A172 (cell line): Measurements from ENCODE around the gene SERBP1. TPM values are rescaled to one million over a fixed set of nuclear protein-coding genes. Genes with fewer than 3 reads are reported as not detected.
"Not testable (repeated sequence)": the region's sequence is repeated elsewhere in the genome, so short reads cannot be mapped to it uniquely, and the experiment has no call there.

ENCODE experiments used
- DNase-seq: peaks from one replicate; pipeline ENCODE4 v3.0.0-alpha.2; 2015; ENCODE audit warnings: low spot score
- total RNA-seq: library from RNA; depleted of rRNA; stranded (reverse); fragments of >200 nt; shearing (Covaris generic); gene quantifications from 2 replicates; pipeline ENCODE4 v1.2.3, GENCODE V29; 2014; rRNA removed

The SERBP1 gene
- total RNA-seq = 269 and 369 TPM in 2 replicates

DNA sequence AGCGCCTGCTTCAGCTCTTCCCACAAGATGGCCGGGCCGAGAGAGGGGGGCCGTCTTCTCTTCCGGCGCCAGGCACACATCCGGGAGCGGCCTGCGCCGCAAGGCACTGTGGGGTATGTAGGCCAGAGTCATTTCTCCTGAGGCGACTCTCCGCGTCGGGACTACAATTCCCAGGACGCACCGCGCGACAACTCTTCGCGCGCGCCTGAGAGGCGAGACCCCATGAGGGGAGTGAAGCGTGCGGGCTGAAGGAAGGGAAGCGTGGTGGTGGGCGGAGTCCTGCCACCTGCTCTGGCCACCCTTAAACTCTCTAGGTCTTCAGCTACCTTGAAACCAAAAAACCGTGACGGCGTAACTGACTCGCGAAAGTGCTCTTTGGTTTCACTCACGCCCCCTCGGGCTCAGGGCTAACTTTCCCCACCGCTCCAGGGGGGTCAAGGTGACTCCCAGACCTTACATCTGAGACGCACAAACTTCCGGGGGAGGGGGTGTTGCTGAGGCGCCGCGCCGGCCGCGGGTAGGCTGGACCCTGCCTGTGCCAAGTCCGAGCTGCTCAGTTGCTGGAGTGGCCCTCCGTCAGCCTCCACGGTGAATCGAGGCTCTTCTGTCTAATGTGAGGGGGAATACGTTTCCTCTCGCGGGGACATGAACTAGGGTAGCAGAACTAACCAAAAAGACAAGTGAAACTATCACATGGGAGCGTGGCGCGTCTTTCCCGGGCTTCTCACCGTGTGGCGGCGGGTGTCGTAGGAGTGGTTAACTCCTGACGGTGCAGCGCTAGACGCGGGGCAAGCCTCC is at the start of gene SERBP1:
Gene SERBP1, minus strand, starts transcription at position 45 of the 798 bp plus-strand sequence. CDS start 102 bp downstream, outside the sequence.
- peak; percentile 93 for DNase-seq

DNA sequence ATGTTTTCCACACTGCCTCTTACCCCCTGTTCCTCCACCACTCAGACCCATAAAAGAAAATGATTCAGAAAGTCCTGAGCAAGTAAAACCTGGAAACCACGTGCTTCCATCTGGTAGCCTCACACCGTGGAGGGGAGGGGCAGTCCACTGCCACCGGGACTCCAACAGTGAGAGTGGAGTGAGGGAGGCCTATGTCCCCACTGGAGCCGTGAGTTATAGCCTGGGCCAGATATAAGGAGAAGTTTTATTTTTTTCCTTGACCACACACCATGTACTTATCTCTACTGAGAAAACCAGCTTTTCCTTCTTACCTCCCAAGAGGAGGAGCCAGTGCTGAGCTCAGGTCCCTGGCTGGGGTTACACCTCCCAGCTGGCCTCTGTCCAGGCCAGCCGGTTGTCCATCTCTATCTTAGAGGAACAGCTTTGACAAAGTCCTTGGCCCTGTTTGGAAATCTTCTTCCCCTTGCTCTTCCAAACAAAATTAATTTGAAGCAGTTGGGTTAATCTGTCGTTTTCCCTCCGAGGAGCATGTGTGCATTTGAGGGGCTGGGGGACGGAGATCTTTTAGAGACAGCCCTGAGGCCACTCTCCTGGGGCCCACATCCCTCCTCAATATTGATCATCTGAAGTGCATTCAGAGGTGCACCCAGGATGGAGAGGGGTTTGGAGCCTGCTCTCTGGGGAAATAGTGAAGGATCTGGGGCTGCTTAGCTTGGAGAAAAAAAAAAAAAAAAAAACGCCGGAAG is 49.1 kb upstream of the SERBP1 start:
- DNase-seq = peak; percentile 23

DNA sequence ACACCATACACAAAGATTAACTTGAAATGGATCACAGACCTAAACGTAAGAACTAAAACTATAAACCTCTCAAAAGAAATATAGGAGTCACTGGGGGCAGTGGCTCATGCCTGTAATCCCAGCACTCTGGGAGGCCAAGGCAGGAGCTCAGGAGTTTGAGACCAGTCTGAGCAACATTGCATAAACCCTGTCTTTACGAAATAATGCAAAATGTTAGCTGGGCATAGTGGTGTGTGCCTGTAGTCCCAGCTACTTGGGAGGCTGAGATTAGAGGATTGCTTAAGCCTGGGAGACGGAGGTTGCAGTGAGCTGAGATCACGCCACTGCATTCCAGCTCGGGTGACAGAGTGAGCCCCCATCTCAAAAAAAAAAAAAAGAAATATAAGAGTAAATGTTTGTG is 46.7 kb upstream of the SERBP1 start:
- no peak for DNase-seq

DNA sequence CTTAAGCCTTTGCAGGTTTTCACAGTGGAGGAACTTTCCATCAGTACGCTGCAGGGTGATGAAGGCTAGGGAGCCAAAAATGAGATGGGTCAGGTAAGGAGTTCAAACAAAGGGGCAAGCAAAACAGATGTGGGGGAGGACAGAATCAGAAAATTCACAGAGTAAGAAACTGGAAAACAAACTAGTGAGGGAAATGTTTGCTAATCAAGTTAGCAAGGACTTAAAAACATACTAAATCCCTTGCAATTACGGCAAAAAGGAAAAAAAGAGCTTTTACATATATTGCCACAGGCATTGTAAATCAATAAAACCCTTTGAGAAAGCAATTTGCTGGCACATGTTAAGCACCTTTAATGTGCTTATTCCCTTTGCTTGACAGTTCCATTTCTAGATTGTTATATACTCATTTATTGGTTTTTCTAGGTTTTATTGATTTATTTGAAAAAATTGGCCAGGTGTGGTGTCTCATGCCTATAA is 45.8 kb upstream of the SERBP1 start:
- DNase-seq = no peak

DNA sequence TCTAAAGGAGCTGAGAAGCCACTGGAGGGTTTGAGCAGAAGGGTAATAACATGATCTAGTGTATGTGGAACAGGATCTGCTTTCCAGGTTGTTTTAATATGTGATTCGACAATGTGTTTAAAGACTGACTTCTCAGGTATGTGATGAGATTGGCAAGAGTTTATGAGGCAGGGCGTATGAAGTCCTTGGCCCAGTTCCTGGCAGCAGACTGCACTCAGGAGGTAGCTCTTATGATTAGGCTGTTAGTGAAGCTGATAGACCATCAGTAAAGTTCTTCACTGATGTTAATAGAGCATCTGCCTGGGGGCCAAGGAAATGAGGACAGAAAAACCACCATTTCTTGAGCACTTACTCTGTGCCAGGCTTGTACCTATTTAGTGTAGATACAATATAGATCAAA is 41.9 kb upstream of the SERBP1 start:
- DNase-seq = no peak

DNA sequence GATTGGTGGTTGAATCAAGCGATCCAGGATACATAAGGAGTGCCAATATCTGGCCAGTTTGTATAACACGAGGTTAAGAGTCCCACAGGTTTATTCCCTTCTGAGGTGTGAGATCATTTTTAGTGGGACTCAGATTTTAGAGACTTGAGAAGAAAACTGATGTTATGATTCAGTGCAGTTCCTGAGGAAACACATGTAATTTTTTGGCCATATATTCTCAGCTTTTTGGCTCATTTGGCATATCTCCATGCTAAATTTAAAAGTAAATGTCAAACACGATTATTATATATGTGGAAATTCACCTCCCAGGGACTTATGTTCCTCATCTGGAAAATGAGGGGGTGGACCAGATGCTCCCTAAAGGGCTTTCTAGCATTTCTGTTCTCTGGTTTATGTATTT is 39.2 kb upstream of the SERBP1 start:
- no peak for DNase-seq

DNA sequence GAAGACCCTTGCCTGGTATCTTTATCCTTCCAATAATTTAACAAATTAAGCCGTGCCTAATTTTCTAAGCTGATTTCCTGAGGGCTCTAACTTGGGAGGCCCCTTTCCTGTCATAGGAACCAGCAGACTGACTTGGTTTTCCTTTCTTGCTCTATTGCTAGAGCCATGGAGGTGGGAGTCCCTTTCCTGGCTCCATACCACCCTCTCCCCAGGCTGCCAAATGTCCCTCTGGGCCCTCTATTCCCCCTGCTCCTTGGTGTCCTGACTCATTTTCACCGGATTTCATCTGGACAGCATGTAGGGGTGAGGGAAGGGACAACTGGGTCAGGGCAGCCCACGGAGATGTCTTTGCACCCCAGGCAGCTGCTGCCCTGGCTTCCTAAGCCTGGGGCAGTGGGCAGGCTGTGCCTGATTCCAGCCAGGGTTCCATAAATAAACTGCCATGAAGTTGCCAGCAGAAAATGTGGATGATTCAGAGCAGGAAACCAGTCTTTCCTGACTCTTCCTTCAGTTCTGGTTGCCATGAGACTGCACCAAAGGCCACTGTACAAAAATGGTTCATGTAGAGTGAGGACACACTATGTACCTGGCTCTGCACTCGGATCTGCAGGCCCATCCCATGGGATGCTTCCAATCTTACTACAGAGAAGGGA is 38.0 kb upstream of the SERBP1 start:
- DNase-seq = peak; percentile 18

DNA sequence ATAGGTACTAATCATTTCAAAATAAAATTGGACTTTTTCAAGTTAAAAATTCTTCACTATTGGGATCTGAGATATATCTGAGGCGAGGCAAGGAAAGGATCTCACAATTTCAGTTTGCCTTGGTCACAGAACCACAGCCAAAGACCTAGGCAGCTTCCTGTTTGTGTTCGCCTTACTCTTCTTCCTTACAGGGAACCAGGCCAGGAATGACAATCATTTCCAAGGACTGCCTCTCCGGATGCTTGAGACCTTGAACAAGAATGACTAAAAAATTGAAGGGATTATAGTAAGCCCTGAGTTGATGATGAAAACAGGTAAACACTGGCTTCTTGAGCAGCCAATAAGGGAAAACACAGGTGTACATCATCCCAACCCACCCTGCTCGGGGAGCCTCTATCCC is 35.2 kb upstream of the SERBP1 start:
- no peak for DNase-seq

DNA sequence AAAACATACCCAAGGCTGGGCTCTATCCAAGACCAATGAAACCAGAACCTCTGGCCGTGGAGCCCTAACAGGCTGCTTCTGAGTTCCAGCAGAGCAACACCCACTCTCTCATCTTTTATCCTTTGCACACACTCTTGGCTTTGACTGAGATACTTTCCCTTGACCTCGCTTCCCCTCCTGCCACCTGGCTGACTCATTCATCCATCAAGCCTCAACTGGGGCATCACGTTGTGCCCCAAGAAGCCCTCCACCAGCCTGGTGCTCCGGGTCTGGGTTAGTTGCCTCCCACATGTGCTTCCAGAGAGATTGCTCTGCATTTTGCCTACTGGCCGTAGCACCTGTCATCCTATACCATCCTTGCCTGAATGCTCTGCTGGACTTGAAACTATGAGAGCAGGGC is 34.5 kb upstream of the SERBP1 start:
- no peak for DNase-seq

DNA sequence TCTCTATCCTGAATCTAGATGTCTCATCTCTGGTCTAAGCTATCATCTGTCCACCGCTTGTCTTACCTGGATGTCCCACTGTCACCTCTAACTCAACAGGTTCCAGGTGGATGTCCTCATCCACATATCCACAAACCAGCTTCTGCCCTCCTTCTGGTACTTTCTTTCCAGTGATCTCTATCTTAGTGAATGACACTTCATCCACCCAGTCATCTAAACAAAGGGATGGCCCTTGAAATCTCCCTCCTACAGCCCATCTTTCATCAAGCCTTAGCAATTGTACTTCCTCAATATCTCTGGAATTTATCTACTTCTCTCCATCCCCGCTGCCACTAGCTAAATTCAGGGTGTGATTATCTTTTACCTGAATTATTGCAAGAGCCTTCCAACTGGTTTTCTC is 33.9 kb upstream of the SERBP1 start:
- DNase-seq = no peak

DNA sequence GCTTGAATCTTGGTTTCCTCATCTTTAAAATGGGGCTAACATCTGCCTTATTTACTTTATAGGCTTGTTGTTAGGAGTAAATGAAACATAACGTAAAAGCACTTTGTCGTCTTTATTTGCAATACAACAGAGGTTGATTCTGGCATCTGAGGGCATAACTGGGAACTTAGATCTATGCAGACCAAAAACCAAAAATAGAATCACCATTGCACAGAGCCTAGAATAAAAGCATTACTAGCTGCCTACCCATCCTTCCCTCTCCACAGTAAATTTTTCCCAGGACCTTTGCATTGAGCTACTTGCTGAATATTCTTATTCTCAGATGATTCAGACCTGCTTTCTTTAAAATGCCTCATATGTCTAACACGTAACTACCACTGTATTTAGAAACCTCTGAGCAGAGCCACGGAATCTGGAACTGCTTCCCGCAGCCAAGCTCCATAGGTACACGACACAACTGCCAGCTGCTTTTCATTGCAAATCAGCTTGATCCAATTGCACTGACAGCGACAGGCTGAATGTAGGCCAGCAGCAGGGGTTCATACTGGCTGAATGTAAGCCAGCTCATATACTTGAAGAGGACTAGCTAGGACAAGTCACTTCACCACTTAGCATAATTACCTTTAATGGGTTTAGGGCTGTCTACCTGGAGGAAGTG is 33.2 kb upstream of the SERBP1 start:
- DNase-seq = no peak

DNA sequence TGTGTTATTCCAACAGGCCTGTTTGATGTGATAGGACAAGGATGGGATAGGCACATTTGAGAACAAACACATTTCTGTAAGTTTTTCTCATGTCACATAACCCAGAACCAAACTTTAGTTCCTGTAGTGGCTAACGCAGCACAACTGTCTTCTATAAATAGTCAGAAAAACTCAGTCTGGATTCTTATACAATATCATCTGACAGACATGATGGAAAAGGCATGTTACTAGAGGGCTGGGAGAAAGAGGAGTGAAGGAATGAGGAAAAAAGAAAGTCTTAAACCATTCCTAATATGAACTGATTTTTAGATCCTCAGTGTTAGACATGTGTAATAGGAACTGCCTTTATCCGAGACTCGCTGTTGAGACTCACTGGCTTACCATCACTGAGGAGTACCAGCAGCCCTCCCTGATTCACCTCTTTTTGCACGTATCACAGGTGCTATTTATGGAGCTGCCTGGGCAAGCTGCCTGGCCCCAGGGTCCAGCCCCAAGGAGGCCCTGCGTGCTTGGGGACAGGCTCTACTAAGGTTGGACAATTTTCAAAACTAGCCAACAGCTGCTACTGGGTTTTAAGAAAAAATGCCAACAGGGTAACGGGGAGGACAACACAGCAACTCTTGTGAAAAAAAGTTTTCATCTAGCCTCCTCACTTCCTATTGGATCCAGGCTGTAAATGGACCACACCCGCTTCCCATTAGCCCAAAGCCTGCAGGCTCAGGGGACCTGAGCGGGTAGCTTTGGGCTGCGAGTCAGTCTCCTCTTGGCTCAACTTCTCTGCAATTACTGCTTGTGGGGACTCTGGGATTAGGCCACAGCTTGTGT is 30.7 kb upstream of the SERBP1 start:
- no peak for DNase-seq

DNA sequence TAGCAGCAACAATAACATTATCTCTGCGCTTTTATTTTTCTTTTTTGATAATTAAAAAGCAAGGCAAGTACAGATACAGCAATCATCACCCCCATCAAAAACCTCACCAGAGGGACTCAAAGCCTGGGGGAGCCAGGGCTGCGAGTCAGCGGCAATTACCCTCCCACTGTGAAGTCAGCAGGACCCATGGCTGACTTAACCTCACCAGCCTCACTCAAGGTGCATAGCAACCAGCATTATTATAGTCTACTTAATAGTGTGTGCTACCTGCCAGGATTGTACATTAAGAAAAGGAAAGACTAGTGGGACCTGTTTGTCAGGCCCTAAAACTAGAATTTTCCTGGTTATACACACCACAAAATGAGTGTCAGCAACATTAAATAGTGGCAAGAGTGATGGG is 28.9 kb upstream of the SERBP1 start:
- DNase-seq = no peak

DNA sequence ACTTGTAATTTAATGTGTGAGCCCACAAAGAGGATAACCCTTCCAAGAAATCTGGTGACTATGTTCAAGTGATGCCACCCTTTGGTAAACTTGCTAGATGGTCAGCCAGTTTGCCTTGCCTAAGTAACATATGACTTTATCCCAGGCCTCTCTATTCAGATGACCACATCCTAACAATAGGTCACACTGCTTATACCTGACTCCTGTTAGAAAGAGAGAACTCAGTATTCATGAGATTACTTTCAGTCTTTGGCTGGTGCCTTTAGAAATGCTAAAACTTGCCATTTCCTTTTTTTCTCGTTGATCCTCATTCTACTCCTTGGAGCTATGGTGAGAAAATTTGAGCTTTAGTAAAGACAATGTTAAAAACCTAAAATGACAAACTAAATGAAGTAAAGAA is 28.5 kb upstream of the SERBP1 start:
- DNase-seq = no peak

DNA sequence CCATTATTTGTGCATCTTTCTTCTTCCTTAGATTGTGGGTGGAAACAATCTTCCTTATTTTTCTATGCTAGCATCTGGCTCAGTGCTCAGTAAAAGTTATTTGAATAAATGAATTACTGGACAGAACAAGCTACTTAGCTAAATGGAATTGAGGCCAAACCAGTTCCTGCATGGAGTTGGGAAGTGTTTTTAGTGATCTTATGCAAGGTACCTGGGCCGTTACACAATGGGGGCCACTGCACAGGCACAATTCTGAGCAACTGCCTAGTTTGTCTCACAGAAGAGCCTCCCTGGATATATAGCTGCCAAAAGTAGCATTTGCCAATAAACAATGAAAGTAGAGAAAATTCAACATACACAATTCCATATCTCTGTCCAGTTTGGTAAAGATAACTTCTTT is 27.0 kb upstream of the SERBP1 start:
- DNase-seq = no peak

DNA sequence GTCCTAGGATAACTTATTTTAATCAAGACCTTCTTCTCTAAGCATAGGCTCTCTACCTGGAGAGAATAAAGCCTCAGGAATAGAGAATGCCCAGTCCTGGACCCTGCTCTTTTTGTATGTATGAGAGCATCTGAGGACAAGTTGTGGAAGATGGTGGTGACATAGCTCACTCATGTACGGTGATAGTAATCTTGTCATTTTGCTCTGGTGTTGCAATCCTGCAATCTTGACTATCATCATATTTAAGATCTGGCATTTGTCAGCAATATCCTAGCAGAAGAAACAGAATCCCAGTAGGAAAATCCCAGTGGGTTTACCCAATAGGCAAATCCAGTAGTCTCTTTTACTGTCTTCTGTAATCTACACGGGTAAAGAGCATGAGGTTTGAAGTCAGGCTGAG is 21.6 kb upstream of the SERBP1 start:
- no peak for DNase-seq

DNA sequence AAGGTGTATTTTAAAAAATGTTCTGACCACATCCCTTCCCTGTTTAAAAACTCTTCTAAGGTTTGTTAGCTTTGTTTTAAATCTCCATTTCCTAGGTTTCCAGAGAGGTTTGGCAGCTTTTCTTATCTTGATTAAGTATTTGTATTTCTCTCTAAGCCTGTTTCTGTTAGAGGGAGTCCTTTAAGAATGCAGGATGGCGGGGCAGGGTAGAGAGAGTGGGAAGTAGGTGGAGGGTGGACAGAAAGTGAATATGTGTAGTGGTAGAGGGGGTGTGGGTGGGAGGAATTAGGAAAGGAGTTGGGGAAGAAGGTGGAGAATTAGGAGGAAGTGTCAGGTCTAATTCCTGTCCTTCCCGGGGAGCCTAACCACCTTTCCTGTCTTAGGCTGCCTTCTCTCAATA is 21.2 kb upstream of the SERBP1 start:
- DNase-seq = no peak

DNA sequence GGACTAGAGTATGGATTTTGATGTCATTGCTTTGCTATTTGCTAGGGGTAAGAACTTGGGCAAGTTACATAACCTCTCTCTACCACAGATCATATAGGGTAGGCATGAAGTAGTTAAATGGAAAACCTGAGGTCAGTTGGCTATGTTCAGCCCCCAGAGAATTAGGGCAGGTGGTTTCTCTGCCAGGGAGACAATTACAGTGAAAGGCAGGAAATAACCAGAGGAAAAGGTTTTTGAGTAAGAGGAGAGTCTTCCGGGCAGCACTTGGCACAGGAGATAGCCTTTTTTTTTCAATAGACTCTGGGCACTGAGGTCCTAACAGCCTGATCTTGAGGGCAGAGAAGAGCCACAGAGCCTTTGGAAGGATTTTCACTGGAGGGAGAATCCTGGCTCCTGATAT is 16.7 kb upstream of the SERBP1 start:
- no peak for DNase-seq

DNA sequence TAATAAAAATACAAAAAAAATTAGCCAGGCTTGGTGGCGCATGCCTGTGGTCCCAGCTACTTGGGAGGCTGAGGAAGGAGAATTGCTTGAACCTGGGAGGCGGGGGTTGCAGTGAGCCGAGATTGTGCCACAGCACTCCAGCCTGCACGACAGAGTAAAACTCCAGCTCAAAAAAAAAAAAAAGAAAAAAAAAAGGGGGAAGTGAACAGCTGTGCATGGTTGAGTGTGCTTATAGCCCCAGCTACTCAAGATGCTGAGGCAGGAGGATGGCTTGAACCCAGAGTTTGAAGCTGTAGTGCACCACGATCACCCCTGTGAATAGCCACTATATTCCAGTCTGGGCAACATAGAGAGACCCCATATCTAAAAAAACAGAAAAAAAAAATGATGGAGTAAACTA is 15.8 kb upstream of the SERBP1 start:
- DNase-seq = not testable (repeated sequence)

DNA sequence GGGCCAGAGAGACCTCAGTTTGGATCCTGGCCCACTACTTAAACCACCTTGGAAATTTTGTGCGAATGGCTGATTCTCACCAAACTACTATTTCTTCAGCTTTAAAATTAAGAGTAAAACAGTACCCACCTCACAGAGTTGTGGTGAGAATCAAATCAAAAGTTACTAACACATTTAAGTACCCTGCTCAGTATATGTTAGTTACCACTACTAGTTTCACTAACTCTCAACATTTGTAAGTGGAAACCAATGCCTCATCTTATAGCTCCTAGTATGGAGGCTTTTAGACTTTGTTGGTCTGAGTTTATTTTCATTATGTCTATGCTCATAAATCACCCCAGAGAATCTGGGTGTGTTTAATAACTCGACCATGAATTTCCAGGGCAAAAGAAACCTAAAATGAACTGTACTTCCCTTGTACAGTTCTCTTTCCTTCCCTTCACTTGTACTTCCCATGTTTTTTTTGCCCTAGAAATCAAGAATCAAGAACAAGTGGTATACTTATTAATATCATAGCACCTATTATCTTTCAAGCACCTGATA is 11.6 kb upstream of the SERBP1 start:
- DNase-seq = no peak

DNA sequence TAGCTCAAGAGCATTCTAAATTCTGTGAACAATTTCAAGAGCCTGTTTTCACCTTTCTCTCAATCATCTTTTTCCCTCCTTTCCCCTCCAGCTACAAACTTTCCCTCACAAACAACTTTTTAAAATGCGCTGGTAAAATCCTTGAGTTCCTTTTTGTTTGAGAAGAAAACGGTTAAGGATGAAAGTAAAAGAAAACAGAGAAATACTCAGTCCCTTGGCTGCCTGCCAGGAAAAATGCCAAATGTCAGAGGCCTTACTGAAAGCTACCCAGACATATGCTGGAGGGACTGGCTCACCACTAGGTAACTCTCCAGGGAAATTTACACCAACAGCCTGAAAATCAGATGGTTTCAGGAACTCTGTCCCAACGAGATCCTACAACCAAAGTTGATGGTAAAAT is 11.0 kb upstream of the SERBP1 start:
- no peak for DNase-seq
